GM18873 (cell line): ENCODE data around the gene FUT7.

Source experiments
- ATAC-seq: cut with Tn5 transposase; IDR thresholded peaks from one replicate; pipeline ENCODE4 v1.9.1; 2021; ENCODE audit warnings: mild to moderate bottlenecking, moderate library complexity, moderate number of reproducible peaks; ENCODE audit not compliant: unreplicated experiment, low FRiP score

The FUT7 gene

DNA sequence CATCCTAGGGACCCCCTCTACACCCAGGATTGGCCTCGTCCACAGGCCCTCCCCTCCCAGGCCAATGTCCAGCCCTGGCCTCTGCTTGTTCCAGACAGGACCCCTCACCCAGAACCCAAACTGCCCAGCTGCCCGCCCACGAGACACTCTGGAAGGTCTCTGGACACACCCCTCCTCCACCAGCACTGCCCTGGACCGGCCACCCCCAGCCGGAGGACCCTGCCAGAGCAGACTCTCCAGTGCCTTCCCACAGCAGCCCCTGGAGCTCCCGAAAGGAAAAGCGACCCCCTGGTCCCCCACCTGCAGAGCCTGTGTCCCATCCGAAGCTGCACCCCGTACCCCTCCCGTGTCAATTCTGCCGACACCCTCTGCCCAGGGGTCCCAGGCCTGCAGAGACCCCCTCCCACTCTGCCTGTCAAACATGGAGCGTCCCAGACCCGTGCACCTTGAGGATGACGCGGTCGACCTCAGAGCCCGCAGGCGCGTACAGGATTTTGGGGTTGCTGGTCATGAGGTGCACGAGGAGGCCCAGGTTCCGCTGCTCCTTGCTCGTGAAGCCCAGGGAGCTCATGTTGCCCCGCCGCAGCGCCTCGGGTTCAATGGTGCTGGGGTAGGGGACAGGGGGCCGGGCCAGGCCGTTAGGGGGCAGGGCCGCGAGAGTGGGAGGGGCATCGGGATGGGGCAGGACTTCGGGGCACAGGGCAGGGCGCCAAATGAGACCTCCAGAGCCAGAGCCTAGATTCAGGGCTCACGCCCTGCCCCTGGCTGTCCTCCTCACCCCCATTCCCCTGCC lies 11.8 kb downstream of the FUT7 start:
- ATAC-seq, result no peak

DNA sequence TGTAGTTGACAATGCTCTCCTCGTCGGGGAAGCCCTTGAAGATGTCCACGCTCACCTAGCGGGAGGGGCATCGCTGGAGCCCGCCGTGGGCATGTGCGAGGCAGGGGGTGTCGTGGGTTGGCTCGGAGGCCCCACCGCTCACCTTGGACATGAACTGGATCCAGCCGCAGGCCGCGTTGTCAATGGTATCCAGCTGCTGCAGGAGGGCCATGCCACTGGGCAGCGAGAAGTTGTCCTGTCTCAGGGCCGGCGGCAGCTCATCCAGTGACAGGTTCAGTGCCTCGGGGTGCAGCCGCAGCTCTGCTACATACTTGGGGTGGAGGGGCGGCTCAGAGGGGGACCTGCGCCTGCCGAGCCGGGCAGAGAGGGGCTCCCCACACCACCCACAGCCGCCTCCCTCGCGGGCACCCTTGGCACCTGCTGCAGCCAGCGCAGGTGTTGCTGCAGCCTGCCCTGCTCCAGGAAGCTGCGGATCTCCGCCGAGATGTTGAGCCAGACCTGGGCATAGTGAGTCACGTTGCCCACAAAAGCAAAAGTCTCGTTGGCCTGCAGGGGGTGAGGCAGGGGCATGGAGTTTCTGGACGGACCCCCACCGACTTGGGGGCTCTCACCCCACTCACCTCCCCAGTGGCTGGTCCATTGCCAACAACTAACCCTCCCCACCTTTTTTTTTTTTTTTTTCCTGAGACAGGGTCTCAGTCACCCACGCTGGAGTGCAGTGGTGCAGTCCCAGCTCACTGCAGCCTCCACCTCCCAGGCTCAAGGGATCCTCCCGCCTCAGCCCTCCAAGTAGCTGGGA lies 12.9 kb downstream of the FUT7 start:
- no peak for ATAC-seq

DNA sequence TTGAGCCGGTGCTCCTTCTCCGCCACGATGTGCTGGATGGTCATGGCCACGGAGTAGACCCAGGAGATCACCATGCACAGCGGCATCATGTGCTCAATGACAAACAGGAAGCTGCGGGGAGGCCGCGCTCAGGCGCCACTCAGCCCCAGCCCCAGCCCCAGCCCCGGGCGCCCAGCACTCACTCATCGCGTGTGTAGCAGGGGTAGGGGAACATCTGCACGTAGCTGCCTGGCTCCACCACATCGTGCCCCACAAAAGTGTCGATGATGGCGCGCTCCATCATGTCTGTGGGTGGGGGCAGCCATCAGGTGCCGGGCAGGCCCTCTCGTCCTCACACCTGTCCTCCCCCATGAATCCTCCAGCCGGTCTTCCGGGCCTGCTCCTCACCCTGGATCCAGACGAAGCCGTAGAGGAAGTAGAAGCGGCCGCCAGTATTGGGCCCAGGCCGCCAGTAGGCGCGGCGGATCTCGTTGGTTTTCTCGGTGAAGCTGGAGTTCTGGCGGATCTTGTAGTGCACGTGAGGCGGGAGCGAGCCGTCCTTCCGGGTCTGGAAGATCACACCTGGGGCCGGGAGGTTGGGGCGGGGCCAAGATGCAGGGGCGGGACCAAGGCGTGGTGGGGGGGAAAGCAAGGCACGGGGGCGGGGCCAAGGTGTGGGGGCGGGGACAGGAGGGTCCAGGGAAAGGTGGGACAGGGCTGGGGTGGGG lies 13.9 kb downstream of the FUT7 start:
- no peak for ATAC-seq

DNA sequence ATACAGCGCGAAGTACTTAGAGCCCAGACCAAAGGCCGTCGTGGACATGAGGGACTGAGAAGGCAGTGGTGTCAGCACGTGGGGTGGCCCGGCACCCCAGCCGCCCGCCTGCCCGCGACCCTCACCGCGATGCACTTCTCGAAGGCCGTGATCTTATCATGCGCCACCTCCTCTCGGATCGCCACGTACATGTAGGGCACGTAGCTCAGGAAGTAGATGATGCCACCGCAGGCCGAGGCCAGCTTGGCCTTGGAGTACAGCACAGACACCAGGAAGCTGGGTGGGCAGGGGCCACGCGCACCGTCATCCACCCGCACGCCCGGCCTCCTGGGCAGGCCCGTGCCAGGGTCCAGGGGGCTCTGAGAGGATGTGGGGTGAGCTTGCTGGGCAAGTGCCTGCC lies 14.8 kb downstream of the FUT7 start:
- no peak for ATAC-seq

DNA sequence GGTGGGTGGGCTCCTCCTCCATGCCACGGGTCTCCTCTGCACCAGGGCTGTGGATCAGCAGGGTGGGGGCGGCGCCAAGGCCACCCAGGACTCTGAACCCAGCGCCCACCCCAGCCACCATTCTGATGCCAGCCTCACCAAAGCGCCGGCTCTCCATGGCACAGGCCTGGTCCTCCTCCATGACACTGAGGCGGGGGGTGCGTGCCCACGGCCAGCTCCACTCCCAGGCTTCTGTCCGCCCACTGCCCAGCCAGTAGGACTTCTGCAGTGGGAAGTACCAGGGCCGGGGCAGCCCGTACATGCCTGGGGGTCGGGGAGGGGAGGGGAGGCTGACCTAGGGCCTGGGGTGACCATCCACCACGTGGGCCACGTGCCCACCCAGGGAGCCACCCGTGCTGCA lies 15.5 kb downstream of the FUT7 start:
- ATAC-seq, result no peak

DNA sequence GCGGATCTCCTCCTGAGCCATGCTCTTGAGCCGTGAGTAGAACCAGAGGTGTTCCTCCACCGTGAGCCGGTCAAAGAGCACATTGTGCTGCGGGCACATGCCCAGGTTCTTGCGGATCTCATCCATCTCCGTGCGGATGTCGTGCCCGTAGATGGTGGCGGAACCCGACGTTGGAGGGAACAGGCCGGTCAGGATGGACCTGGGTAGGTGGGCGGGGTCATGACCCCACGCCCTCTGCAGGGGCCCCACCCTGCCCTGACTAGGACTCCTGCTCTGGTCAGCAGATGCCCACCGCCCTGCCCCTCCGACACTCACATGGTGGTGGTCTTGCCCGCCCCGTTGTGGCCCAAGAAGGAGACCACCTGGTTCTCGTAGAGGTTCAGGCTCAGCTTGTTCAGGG lies 15.9 kb downstream of the FUT7 start:
- no peak for ATAC-seq

DNA sequence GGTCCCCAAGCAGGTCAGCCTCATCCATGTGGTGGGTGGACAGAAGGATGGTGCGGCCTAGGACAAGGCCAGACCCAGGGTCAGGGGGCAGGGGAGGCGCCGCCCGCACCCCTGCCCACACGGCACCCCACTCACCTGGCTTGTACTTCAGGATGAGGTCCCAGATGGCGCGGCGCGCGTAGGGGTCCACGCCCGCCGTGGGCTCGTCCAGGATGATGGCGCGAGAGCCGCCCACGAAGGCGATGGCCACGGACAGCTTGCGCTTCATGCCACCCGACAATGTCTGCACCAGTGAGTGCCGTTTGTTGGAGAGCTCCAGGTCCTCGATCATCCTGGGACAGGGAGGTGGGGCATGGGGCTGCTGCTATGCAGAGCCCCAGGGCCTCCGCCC lies 16.4 kb downstream of the FUT7 start:
- ATAC-seq, result no peak

DNA sequence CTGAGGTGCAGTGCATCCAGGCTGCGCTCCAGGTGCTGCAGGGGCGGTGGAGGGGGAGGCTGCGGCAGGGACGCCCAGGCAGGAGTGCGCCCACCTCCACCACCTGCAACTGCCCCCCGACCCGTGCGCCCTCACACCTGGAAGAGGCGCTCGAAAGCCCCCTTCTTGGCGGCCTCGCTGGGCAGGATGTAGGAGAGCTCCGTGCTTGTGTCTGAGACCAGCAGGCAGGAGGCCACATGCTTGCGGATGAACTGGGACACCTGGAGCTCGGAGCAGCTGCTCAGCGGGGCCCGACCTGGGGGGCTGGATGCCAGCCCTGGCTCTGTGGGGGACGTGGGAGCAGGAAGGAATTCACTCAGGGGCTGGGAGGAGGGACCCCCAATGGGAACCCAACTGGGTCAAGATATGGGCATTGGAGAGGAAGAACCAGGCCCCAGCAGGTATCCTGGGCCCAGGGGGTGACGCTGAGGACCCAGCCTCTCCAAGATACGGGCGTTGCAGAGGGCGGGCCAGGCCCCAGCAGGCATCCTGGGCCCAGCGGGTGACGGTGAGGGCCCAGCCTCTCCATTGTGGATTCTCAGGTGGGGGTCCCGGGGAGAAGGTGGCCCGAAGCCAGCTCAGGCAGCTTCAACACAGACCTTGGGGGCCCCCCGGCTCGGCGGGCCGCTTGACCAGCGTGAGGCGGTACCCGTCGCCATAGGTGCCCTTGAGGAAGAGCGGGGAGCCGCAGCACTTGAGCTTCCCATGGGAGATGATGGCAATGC lies 16.9 kb downstream of the FUT7 start:
- no peak for ATAC-seq

DNA sequence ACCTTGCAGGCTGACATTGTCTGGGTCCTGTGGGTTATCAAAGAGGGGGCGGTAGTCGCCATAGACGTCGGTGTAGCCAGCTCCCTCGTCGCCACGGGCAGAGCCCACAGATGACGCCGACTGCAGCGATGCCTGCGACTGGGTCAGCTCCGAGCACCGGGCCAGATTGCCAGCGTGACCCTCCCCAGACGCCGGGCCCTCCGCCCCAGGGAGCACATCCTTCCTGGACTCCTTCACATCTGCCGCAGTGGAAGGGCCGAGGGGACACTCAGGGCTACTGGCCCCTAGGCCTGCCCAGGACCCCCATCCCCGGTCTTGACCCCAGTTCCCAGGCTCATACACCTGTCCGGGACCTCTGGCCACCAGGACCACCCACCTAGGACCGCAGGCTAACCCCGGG lies 17.7 kb downstream of the FUT7 start:
- ATAC-seq, result no peak

DNA sequence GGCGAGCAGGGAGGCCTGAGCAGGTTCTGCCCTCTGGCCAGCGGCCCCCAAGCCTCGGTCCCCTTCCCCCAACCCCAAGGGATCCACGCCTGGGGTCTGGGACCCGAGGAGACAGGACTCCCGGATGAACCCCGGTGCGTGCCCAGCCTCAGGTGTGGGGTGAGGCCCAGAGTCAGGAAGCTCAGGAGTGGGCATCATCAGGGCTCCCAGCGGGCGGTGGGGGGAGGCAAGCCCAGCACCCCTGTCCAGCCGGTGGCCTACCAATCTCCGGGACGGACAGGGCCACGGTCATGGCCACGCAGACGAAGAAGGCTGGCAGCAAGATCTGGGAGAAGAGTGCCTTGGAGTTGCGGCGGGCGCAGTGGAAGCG lies 18.3 kb downstream of the FUT7 start:
- no peak for ATAC-seq

DNA sequence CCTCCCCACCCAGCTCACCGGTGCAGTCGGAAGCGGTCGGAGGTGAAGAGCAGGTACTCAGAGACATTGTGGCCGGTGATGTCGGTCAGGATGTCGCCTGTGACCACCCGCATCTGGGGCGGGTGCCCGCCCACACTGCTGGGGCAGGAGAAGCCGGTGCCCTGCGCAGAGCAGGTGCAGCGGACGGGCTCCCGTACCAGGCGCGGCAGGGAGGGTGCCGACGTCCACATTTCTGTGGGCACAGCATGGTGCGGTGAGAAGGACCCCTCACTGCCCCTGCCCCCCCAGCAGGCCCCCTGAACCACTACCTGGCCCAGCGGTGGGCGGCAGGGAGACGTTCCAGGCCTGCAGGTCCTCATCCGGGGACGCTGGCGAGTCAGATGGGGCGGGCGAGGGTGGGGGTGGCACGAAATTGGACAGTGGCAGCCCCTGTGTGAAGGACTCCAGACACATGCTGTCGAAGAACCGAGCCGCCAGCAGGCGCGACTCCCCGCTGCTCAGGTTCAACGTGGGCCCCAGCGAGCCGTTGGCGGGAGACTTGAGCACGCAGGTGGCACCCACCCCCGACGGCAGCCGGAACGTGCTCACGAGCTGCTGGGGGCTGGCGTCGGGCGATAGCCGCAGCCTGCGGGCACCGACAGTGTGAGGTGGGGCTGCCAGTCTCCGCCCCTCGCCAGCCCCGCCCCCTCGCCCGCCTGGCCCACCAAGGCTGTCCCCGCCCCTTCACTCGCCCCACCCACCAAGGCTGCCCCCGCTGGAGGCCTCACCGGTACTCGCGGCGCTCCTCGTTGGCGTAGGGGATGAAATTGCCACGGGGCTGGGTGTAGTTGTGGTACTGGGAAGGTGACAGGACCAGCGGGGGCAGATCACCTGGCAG lies 19.0 kb downstream of the FUT7 start:
- no peak for ATAC-seq

DNA sequence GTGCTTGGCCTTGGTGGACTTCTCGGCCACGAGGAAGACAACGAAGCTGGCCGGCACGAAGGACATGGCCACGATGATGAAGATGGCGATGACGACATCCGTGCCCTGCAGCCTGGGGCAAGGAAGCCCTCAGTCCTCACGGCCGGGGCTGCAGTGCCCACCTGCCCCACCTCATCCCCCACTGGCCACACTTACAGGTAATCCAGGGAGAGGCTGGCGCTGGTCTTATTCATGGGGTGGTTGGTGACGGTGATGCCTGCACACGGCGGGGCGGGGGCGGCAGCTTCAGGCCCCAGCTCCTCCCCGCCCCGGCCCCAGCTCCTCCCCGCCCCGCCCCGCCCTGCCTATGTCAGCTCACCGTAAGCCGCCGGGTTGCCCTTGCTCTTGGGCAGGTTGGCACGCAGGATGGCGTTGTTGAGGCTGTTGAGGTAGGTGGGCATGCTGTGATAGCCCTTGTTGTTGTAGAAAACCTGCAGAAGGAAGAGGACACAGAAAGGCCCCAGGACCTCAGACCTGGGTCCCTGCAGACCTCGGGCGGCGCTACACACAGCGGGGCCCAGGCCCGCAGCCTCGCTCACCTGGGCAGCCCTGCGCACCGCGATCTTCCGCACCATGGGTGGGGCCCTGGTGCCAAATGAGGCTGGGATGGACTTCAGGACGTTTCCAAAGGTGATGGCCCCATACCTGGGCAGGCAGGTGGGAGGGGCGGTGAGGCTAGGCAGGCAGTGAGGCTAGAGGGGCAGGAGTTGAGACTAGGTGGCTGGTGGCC lies 19.8 kb downstream of the FUT7 start:
- no peak for ATAC-seq

DNA sequence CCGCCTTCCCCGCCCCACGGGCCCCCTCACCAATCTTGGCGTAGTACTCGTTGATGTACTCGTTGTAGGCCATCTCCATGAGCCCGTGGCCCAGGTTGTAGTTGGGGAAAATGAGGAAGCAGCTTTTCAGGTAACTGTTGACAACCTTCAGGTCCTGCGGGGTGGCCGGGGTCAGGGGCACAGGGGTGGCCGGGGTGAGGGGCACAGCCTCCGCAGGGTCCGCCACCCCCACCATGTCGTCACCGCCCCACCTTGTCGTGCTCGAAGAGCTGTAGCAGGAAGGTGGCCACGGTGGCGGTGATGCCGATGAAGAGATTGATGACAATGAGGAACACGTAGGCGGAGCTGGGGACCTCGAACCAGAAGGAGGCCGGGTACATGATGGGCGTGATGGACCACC lies 20.7 kb downstream of the FUT7 start:
- no peak for ATAC-seq

DNA sequence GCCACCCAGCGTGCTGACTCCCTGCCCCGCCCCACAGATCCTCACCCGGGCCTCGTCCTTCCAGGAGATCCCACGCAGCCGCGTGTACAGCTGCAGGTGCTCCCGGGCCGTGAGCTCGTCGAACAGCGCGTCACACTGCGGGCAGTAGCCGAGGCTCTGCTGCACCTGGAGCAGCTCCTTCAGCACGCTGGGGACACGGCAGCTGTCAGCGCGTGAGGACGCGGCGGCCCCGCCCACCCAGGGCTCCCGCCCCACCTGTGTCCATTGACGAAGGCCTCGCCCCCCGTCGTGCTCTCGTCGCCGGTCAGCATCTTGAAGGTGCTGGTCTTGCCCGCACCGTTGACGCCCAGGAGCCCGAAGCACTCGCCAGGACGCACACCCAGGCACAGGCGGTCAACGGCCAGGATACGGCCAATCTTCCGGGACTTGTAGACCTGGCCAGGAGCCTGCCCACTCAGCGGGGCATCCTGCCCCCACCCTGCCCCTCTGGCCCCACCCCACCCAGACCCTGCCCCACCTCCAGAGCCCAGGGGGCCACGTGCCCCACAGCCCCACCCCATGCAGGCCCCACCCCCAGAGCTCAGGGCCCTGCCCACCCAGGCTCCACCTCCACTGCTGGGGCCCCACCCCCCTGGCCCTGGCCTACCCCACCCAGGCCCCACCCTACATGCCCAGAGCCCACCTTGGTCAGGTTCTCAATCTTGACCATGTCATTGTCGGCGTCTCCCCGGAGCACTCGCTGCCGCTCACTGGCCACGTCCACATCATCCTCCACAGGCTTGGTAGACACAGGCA lies 21.8 kb downstream of the FUT7 start:
- no peak for ATAC-seq

DNA sequence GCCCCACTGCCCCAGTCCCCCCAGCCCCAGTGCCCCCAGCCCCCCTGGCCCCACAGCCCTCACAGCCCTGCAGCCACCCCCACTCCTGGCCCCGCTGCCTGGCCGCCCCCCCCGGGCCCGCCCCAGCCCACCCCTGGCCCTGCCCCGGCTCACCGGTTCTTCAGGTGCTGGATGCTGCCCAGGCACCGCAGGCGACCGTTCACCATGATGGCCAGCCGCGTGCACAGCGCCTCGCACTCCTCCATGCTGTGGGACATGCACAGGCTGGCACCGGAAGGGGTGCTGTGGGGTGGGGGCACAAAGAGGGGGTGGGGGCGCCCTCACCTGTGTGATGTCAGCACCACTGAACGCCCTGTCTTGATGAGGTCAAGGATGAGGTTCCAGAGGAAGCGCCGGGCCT lies 22.7 kb downstream of the FUT7 start:
- ATAC-seq, result no peak

DNA sequence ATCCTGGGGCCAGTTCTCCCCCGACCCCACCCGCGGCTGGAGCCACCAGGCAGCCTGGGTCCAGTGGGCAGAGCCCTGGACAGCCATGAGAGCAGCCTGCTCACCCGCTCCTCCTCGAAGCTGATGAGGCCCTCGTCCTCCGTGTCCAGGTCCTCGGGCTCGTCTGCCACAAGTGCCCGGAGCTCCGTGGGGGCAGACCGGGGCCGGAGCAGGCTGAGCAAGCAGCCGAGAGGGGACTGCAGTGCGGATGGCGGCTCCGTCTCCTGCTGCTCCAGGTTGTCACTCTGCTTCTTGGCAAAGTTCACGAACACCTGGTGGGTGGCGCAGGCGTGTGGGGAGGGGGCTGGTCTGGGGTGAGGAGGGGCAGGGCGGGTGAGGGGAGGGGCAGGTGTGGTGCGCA lies 23.6 kb downstream of the FUT7 start:
- no peak for ATAC-seq

DNA sequence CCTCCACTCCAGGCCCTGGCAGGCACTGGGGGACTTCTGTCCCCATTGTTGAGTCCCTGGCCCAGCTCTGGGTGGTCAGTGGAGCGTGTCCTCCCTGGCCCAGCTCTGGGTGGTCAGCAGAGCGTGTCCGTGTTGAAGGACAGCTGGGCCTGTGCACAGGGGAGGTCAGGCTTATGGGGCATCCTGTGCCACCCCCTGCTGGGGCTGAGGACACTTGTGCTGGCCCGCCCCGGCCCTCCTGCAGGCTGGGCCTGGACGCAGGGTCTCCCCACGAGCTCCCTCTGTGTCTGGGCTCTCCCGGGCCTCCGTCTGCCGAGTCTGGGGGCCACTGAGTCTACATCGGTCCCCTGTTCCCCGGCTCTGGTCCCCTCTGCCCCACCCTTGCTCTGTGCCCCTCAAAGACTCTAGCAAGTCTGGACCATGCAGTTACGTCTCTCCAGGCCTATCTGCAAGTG lies 24.0 kb downstream of the FUT7 start:
- ATAC-seq, result no peak

DNA sequence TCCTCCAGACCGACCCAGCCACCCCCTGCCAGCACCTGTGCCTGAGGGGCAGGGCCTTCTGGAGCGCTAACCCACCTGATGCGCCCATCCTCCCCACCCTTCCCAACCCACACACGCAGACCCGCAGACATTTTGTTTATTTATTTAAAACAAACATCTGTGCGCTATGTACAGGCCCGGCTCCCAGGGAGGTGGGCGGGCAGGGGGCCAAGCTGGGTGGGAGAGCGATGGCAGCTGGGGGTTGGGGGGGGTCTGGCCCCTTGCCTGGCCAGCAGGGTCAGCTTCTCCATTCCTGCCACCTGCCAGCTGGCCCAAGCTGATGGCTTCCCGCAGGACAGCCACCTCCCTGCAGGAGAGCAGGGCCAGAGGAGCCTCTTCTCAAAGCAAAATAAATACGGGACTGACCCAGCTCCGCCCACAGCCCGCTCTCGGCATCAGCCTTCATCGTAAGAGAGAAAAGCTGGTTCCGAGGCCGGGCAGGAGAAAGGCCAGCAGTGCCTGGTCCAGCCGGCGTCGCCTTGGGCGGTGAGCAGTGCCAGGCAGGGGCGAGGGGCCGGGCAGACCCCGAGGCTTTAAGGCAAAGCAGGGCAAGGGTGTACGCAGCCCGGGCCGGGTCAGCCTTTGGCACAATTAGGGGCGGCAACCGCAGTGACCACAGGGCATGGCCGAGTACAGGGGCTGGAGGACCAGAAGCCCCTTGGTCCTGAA lies 24.6 kb downstream of the FUT7 start:
- ATAC-seq, result no peak
